ENCODE data around the gene ANKZF1. TPM values are rescaled to one million over a fixed set of nuclear protein-coding genes. Genes with fewer than 3 reads are reported as not detected.

The ANKZF1 gene
- total and polyA plus RNA-seq, 2 donors (not counting 1 experiment from before 2014, with no cell fraction given) = 152 to 181 TPM

DNA sequence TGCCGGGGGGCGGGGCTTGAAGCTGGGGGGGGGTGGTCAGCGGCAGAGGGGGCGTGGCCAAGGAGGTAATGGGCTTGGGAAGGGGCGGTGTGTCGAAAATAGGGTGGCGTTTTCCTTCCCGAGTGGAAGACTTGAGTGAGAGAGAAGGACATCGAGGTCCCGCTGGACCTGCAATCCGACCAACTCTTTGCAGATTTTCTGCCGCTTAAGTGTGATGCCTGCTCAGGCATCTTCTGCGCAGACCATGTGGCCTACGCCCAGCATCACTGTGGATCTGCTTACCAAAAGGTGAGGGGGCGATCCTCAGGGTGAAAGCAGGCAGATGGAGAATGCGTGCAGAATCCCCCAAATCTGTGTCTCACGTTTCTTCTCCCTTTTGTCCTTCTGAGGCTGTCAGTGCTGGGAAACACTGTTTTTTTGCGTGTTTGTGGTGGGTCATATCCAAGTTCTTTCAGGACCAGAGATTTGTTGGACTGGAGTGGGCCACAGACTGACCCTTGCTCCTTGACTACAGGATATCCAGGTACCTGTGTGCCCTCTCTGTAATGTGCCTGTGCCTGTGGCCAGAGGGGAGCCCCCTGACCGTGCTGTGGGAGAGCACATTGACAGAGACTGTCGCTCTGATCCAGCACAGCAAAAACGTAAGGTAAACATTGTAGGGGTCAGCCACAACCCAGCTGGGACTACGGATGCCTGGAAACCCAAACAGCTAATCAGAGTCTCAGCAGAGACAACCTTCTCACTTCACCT, 22.3 kb upstream of the ANKZF1 start:
- H3K9ac ChIP-seq (ENCODE audit: low read length) = peak overlapping the region; percentile 71
- peak overlapping the region; percentile 80 for H3K4me2 ChIP-seq (replicated peaks; ENCODE audit: low read depth, low read length, poor library complexity, severe bottlenecking)
- no peak for TF ChIP-seq EZH2 (IDR thresholded peaks at IDR 0.05; ENCODE audit: borderline replicate concordance, insufficient read depth, low read depth, low read length, poor library complexity, severe bottlenecking)
- TF ChIP-seq, protein P1, sequence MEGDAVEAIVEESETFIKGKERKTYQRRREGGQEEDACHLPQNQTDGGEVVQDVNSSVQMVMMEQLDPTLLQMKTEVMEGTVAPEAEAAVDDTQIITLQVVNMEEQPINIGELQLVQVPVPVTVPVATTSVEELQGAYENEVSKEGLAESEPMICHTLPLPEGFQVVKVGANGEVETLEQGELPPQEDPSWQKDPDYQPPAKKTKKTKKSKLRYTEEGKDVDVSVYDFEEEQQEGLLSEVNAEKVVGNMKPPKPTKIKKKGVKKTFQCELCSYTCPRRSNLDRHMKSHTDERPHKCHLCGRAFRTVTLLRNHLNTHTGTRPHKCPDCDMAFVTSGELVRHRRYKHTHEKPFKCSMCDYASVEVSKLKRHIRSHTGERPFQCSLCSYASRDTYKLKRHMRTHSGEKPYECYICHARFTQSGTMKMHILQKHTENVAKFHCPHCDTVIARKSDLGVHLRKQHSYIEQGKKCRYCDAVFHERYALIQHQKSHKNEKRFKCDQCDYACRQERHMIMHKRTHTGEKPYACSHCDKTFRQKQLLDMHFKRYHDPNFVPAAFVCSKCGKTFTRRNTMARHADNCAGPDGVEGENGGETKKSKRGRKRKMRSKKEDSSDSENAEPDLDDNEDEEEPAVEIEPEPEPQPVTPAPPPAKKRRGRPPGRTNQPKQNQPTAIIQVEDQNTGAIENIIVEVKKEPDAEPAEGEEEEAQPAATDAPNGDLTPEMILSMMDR (IDR thresholded peaks at IDR 0.05) = no peak
- ChIA-PET CTCF (interaction anchor here (1.0 to 5.7 kb wide), 10 partner anchors 12 to 180 kb away, joined by 3 to 63 read pairs (median 5); partner anchors contain the start of genes ABCB6, ANKZF1, ATG9A and CNPPD1), POLR2A (interaction anchor here (0.6 to 3.0 kb wide), 16 partner anchors 10 to 181 kb away, joined by 3 to 46 read pairs (median 7); partner anchors contain the start of genes ANKZF1, ATG9A, CNPPD1 and DNAJB2)
- Mint-ChIP-seq H3K4me3 (peak overlapping the region; percentile 96), H3K27me3 (no peaks in the 10 kb centered on the region), H3K27ac (peak overlapping the region; percentile 98), H3K9me3 (ENCODE audit: insufficient read depth) (no peaks in the 10 kb centered on the region), H3K4me1 (peaks cover 28% of the 10 kb centered on the region)
- no peaks in the 10 kb centered on the region for H3K27me3 ChIP-seq (replicated peaks in 1 of 4; ENCODE audit: control extremely low read depth in 1 of 4, control insufficient read depth in 3 of 4, insufficient read depth in 4 of 4, low read length in 3 of 4)
- WGBS (ENCODE audit: insufficient coverage) = 33% methylated on average over 18 of the region's 22 CpGs
- peaks cover 7 to 24% of the 10 kb centered on the region in 2 experiments for H3K36me3 ChIP-seq (replicated peaks in 1 of 2; ENCODE audit: control extremely low read depth in 1 of 2, control insufficient read depth in 1 of 2, extremely low read depth in 1 of 2, insufficient read depth in 2 of 2, low read length in 1 of 2)
- H4K20me1 ChIP-seq (ENCODE audit: control insufficient read depth, insufficient read depth, low read length, poor library complexity, severe bottlenecking) = peaks cover 14% of the 10 kb centered on the region
- ATAC-seq (ENCODE audit: low read depth) (no peak), DNase-seq (no peak)
- peak overlapping the region; percentile 79 for H2AFZ ChIP-seq (ENCODE audit: insufficient read depth, low read depth, low read length, poor library complexity, severe bottlenecking)
- peak overlapping the region; percentile 53 to 78 (median 71) for H3K4me3 ChIP-seq (ENCODE audit: control extremely low read depth in 1 of 5, extremely low read depth in 1 of 5, insufficient read depth in 1 of 5, low read depth in 2 of 5, low read length in 4 of 5)
- peaks cover 6% of the 10 kb centered on the region for H3K79me2 ChIP-seq (ENCODE audit: control insufficient read depth, insufficient read depth, low read length)
- H3K27ac ChIP-seq (ENCODE audit: low read length in 2 of 2) = peak overlapping the region; percentile 75 to 94
- no peaks in the 10 kb centered on the region for H3K9me3 ChIP-seq (ENCODE audit: control extremely low read depth in 1 of 3, control insufficient read depth in 2 of 3, insufficient read depth in 1 of 3, low read length in 2 of 3)
- H3K4me1 ChIP-seq (ENCODE audit: control insufficient read depth in 2 of 2, insufficient read depth in 2 of 2, low read length in 2 of 2) = peaks cover 16 to 23% of the 10 kb centered on the region in 2 donors
- intact Hi-C loops (cut with micrococcal nuclease) = loop anchor here (1.0 to 2.0 kb wide), 2 partner anchors 22 to 37 kb away; partner anchors contain the start of genes ANKZF1, ATG9A, GLB1L and STK16

All from B cell (primary cell).